IMR-90 (cell line): ENCODE measurements around the gene FAM204A. TPM values are rescaled to one million over a fixed set of nuclear protein-coding genes. Genes with fewer than 3 reads are reported as not detected.

Experiments
- ATAC-seq: fragments of 200-7000 bp; cut with Tn5 transposase; 2 replicates; pipeline ENCODE4 v1.9.1; 2020; ENCODE audit warnings: low read depth, mild to moderate bottlenecking, moderate library complexity
- BruUV-seq: library from RNA; stranded (reverse); fragments of 400-500 nt; replicated peaks from 2 replicates; lab custom pipeline; 2021; lab: Mats Ljungman, UMichigan
- CTCF ChIA-PET: fragments of 300-600 bp; formaldehyde crosslinking; extraction: SDS; loops from one replicate; lab custom pipeline; 2021; ENCODE audit warnings: antibody characterized with exemption; lab: Yijun Ruan, JAX
- POLR2A ChIA-PET: fragments of 300-600 bp; sonication (Branson Sonifier 250); formaldehyde crosslinking; loops from one replicate; lab custom pipeline; 2022; ENCODE audit warnings: antibody characterized with exemption; ENCODE audit not compliant: unreplicated experiment; lab: Charles Lee
- DNase-seq: peaks from one replicate; pipeline ENCODE4 v3.0.0; 2013
- H2AFZ ChIP-seq: replicated peaks from 2 replicates; pipeline ENCODE3; 2013; ENCODE audit warnings: low read length, mild to moderate bottlenecking; ENCODE audit not compliant: poor library complexity
- H2AK5ac ChIP-seq: 2 replicates; pipeline ENCODE4 v1.6.1; 2013; ENCODE audit warnings: low read depth, low read length, inconsistent platforms
- H2AK9ac ChIP-seq: replicated peaks from 2 replicates; pipeline ENCODE3; 2013; ENCODE audit warnings: mild to moderate bottlenecking, low read depth, low read length, moderate library complexity; ENCODE audit not compliant: poor library complexity
- H2BK120ac ChIP-seq: 2 replicates; pipeline ENCODE4 v1.6.1; 2013; ENCODE audit warnings: low read depth, low read length, inconsistent platforms
- H2BK15ac ChIP-seq: 3 replicates; pipeline ENCODE4 v1.6.1; 2013; ENCODE audit warnings: low read depth, low read length, inconsistent platforms
- H2BK20ac ChIP-seq: 2 replicates; pipeline ENCODE4 v1.6.1; 2013; ENCODE audit warnings: low read depth, mild to moderate bottlenecking, inconsistent platforms, low read length, moderate library complexity
- H2BK5ac ChIP-seq: 2 replicates; pipeline ENCODE4 v1.6.1; 2013; ENCODE audit warnings: mild to moderate bottlenecking, low read depth, low read length, inconsistent platforms; ENCODE audit not compliant: poor library complexity, severe bottlenecking
- H3K14ac ChIP-seq: replicated peaks from 2 replicates; pipeline ENCODE4 v1.6.1; 2013; ENCODE audit warnings: low read depth, low read length, inconsistent platforms
- H3K18ac ChIP-seq: 2 replicates; pipeline ENCODE4 v1.6.1; 2013; ENCODE audit warnings: low read depth, low read length, control low read depth
- H3K23ac ChIP-seq: 2 replicates; pipeline ENCODE4 v1.6.1; 2013; ENCODE audit warnings: low read depth, low read length, inconsistent platforms
- H3K27ac ChIP-seq: 2 replicates; pipeline ENCODE4 v1.5.1; 2013; ENCODE audit warnings: mild to moderate bottlenecking, control low read depth, low read length; ENCODE audit not compliant: insufficient read depth
- H3K27me3 ChIP-seq: 2 replicates; pipeline ENCODE4 v1.6.1; 2013; ENCODE audit warnings: low read length; ENCODE audit not compliant: control insufficient read depth, insufficient read depth
- H3K36me3 ChIP-seq: 2 replicates; pipeline ENCODE4 v1.6.1; 2013; ENCODE audit warnings: low read length, mixed read lengths; ENCODE audit not compliant: control insufficient read depth, insufficient read depth
- H3K4ac ChIP-seq: 2 replicates; pipeline ENCODE4 v1.6.1; 2013; ENCODE audit warnings: low read depth, low read length, inconsistent platforms
- H3K4me1 ChIP-seq: 2 replicates; pipeline ENCODE4 v1.6.1; 2013; ENCODE audit warnings: low read length, mixed read lengths; ENCODE audit not compliant: control insufficient read depth, insufficient read depth
- H3K4me2 ChIP-seq: 2 replicates; pipeline ENCODE4 v1.6.1; 2013; ENCODE audit warnings: low read depth, mild to moderate bottlenecking, control low read depth, low read length, moderate library complexity
- H3K4me3 ChIP-seq: 2 replicates; pipeline ENCODE4 v1.5.1; 2013; ENCODE audit warnings: low read depth, mild to moderate bottlenecking, control low read depth, low read length, moderate library complexity; ENCODE audit not compliant: insufficient read depth
- H3K56ac ChIP-seq: 2 replicates; pipeline ENCODE4 v1.6.1; 2013; ENCODE audit warnings: low read length, inconsistent platforms; ENCODE audit not compliant: insufficient read depth; ENCODE audit errors: extremely low read depth
- H3K79me1 ChIP-seq, 2 experiments: 2 replicates each; pipeline ENCODE4 v1.6.1; 2013; ENCODE audit warnings: low read length in 2 of 2, inconsistent platforms in 1 of 2, low read depth in 1 of 2
- H3K9ac ChIP-seq: 2 replicates; pipeline ENCODE4 v1.6.1; 2013; ENCODE audit warnings: low read depth, low read length, control low read depth
- H3K9me1 ChIP-seq: 2 replicates; pipeline ENCODE4 v1.6.1; 2013; ENCODE audit warnings: low read length, inconsistent platforms; ENCODE audit not compliant: insufficient read depth
- H3K9me3 ChIP-seq: 2 replicates; pipeline ENCODE4 v1.6.1; 2013; ENCODE audit warnings: low read length; ENCODE audit not compliant: control insufficient read depth, insufficient read depth
- H4K20me1 ChIP-seq: 2 replicates; pipeline ENCODE4 v1.6.1; 2013; ENCODE audit warnings: low read length, inconsistent platforms; ENCODE audit not compliant: insufficient read depth
- H4K5ac ChIP-seq: 2 replicates; pipeline ENCODE4 v1.6.1; 2013; ENCODE audit warnings: mild to moderate bottlenecking, low read depth, low read length, control low read depth
- H4K8ac ChIP-seq, 2 experiments: 2 replicates each; pipeline ENCODE4 v1.6.1; 2013; ENCODE audit warnings: low read depth in 2 of 2, low read length in 2 of 2, control low read depth in 1 of 2, inconsistent platforms in 1 of 2
- H4K91ac ChIP-seq: 2 replicates; pipeline ENCODE4 v1.6.1; 2013; ENCODE audit warnings: low read depth, low read length, inconsistent platforms; ENCODE audit not compliant: insufficient read depth
- BHLHE40 ChIP-seq: fragments of 150-350 bp; IDR thresholded peaks from 2 replicates; pipeline ENCODE4 v1.6.1; 2016; ENCODE audit warnings: mild to moderate bottlenecking, low read depth, low read length
- POLR2A ChIP-seq: IDR thresholded peaks from 2 replicates; pipeline ENCODE4 v1.6.1; 2012; ENCODE audit warnings: mild to moderate bottlenecking, low read depth, low read length
- RCOR1 ChIP-seq: IDR thresholded peaks from 2 replicates; pipeline ENCODE4 v1.6.1; 2012; ENCODE audit warnings: mild to moderate bottlenecking, low read length, improper control_type of control experiment; ENCODE audit not compliant: insufficient replicate concordance
- RFX5 ChIP-seq: IDR thresholded peaks from 2 replicates; pipeline ENCODE4 v1.8.0; 2012; ENCODE audit warnings: low read depth, mild to moderate bottlenecking, low read length, moderate library complexity
- SMC3 ChIP-seq: fragments of 150-350 bp; IDR thresholded peaks from 2 replicates; pipeline ENCODE4 v1.6.1; 2016; ENCODE audit warnings: low read depth, mild to moderate bottlenecking, antibody characterized with exemption, low read length, moderate library complexity
- WGBS, 2 experiments: methylation state at CpG; one replicate each; pipeline versions ENCODE4 v1.1.5 to v1.1.7; 2013; ENCODE audit warnings: missing lambda C conversion rate in 2 of 2; ENCODE audit not compliant: insufficient read length in 1 of 2; ENCODE audit errors: extremely low coverage in 2 of 2; 5-methylcytosine and 5-hydroxymethylcytosine counted together
- dilution Hi-C: fragments of 300-500 bp; cut with HindIII; formaldehyde crosslinking; loops from one replicate; pipeline ENCODE4 v1.14.3; 2018; ENCODE audit warnings: low sequenced_read_pairs; ENCODE audit not compliant: unreplicated experiment
- in situ Hi-C: fragments of 300-500 bp; cut with MboI; formaldehyde crosslinking; loops from 3 replicates; pipeline ENCODE4 v1.14.3; 2019; ENCODE audit warnings: low sequenced_read_pairs, inconsistent platforms, mixed read lengths
- intact Hi-C: fragments of 100-400 bp; cut with micrococcal nuclease; formaldehyde crosslinking; loops from 2 replicates; pipeline ENCODE4 v1.10.0; 2022
- polyA plus RNA-seq, 3 experiments: library from polyadenylated mRNA; depleted of rRNA; stranded (reverse); fragments of >200 nt; gene quantifications; 2 replicates each; pipeline ENCODE4 v1.2.3, GENCODE V29; 2012; ENCODE audit warnings: low replicate concordance in 1 of 3
- total RNA-seq: library from RNA; depleted of rRNA; stranded (reverse); fragments of >200 nt; gene quantifications from 2 replicates; pipeline ENCODE4 v1.2.3, GENCODE V29; 2012
- TF ChIP-seq, protein P1 (sequence below): fragments of 150-350 bp; IDR thresholded peaks from 2 replicates; pipeline ENCODE4 v1.6.1; 2017; ENCODE audit warnings: mild to moderate bottlenecking, antibody characterized with exemption, low read length, low read depth

FAM204A gene
- total and polyA plus RNA-seq, 2 of the 4 experiments (the other 2 are of a cell fraction): 23.6 to 54.3 TPM

GRCh38 chr10:118298787-118299186, 43.3 kb downstream of the FAM204A start:
- Histone ChIP-seq H4K5ac (no peak overlapping the region), H3K4me1 (no peaks in the 10 kb centered on the region), H3K36me3 (no peaks in the 10 kb centered on the region), H3K27ac (no peak overlapping the region), H2BK20ac (no peak overlapping the region), H3K9ac (no peak overlapping the region), H2AK5ac (no peak overlapping the region), H3K79me1 (no peaks in the 10 kb centered on the region), H4K8ac (no peak overlapping the region), H3K56ac (no peak overlapping the region), H3K4ac (no peak overlapping the region), H3K9me1 (no peaks in the 10 kb centered on the region; the same call in 1 of the 2 replicates), H2AK9ac (no peak overlapping the region), H2BK120ac (no peak overlapping the region), H3K14ac (no peak overlapping the region), H2BK5ac (no peak overlapping the region), H4K91ac (no peak overlapping the region), H3K27me3 (no peaks in the 10 kb centered on the region), H3K18ac (no peak overlapping the region), H3K4me3 (no peak overlapping the region), H3K9me3 (no peaks in the 10 kb centered on the region), H3K23ac (no peak overlapping the region), H2AFZ (no peak overlapping the region), H3K4me2 (no peak overlapping the region), H4K20me1 (no peaks in the 10 kb centered on the region), H2BK15ac (no peak overlapping the region)
- ChIA-PET CTCF (no interaction called here), POLR2A (no interaction called here)
- ATAC-seq (no peak), DNase-seq (no peak)
- no peak for TF ChIP-seq POLR2A
- TF ChIP-seq BHLHE40: no peak
- TF ChIP-seq, protein P1, sequence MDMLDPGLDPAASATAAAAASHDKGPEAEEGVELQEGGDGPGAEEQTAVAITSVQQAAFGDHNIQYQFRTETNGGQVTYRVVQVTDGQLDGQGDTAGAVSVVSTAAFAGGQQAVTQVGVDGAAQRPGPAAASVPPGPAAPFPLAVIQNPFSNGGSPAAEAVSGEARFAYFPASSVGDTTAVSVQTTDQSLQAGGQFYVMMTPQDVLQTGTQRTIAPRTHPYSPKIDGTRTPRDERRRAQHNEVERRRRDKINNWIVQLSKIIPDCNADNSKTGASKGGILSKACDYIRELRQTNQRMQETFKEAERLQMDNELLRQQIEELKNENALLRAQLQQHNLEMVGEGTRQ: no peak
- no peak for TF ChIP-seq SMC3
- no peak for TF ChIP-seq RFX5
- TF ChIP-seq RCOR1: no peak
- dilution Hi-C loops (no loop called here), intact Hi-C loops (no loop called here), in situ Hi-C loops (no loop called here)
- BruUV-seq: no TSS peak
- 60% methylated on average over 2 of the region's 7 CpGs; no CpG with 5 or more reads in 1 of the 2 experiments for WGBS, 2 experiments
